ENCODE results near the gene INSR.

GRCh38 chr19:7196763-7197118 is 97.5 kb downstream of the INSR start:
- TF ChIP-seq CTCF (tag by site-specific recombination; IDR thresholded peaks at IDR 0.05), result no peak
- no peak for TF ChIP-seq ZNF112 (tag by site-specific recombination; IDR thresholded peaks at IDR 0.05)
